GM19328 (cell line): ENCODE data around the gene REXO4.

Source experiments
- ATAC-seq: cut with Tn5 transposase; IDR thresholded peaks from one replicate; pipeline ENCODE4 v1.9.1; 2021; ENCODE audit warnings: mild to moderate bottlenecking, moderate library complexity; ENCODE audit not compliant: unreplicated experiment

Gene REXO4

GRCh38 chr9:133417541-133418461 lies at the start of gene REXO4:
Gene REXO4, minus strand, starts transcription at chr9:133418010. Its CDS starts 166 bp downstream, at chr9:133417844.
- ATAC-seq = peak; percentile 78

GRCh38 chr9:133467101-133467500 lies 49.3 kb upstream of the REXO4 start:
- no peak for ATAC-seq

- no peak for ATAC-seq
Observed at GRCh38 chr9:133465984-133466383, 48.2 kb upstream of the REXO4 start.

GRCh38 chr9:133464638-133465037 lies 46.8 kb upstream of the REXO4 start:
- ATAC-seq = no peak

GRCh38 chr9:133463864-133464615 lies 46.2 kb upstream of the REXO4 start:
- no peak for ATAC-seq

- ATAC-seq = no peak
Observed at GRCh38 chr9:133463234-133463863, 45.5 kb upstream of the REXO4 start.

- no peak for ATAC-seq
Observed at GRCh38 chr9:133461975-133462374, 44.2 kb upstream of the REXO4 start.

- peak; percentile 8 for ATAC-seq
Observed at GRCh38 chr9:133460405-133461175, 42.8 kb upstream of the REXO4 start.

GRCh38 chr9:133459476-133460404 lies 41.9 kb upstream of the REXO4 start, which contains the start of gene CACFD1:
Gene CACFD1, plus strand, starts transcription at chr9:133459978. Its CDS starts 89 bp downstream, at chr9:133460067.
- peak; percentile 82 for ATAC-seq

- no peak for ATAC-seq
Observed at GRCh38 chr9:133458643-133459312, 41.0 kb upstream of the REXO4 start.

GRCh38 chr9:133457748-133458147 lies 39.9 kb upstream of the REXO4 start:
- ATAC-seq = no peak

GRCh38 chr9:133457233-133457632 lies 39.4 kb upstream of the REXO4 start:
- no peak for ATAC-seq

- ATAC-seq = no peak
Observed at GRCh38 chr9:133456409-133456808, 38.6 kb upstream of the REXO4 start.

- no peak for ATAC-seq
Observed at GRCh38 chr9:133455936-133456335, 38.1 kb upstream of the REXO4 start.

- ATAC-seq = no peak
Observed at GRCh38 chr9:133454943-133455673, 37.3 kb upstream of the REXO4 start.

- no peak for ATAC-seq
Observed at GRCh38 chr9:133454325-133454724, 36.5 kb upstream of the REXO4 start.

- ATAC-seq = no peak
Observed at GRCh38 chr9:133453651-133454050, 35.8 kb upstream of the REXO4 start.

GRCh38 chr9:133452562-133452961 lies 34.8 kb upstream of the REXO4 start:
- no peak for ATAC-seq
